Measurements from ENCODE around the gene GPR108. TPM values are rescaled to one million over a fixed set of nuclear protein-coding genes. Genes with fewer than 3 reads are reported as not detected.
A peak's percentile ranks its signal among the peaks of the same experiment; 100 is the strongest.

The GPR108 gene
- polyA plus RNA-seq, 1 of the 3 experiments (the other 2 are of a cell fraction), result 54.2 TPM

GRCh38 chr19:6693056-6693471, 44.3 kb downstream of the GPR108 start:
- ChIA-PET POLR2A (no interaction called here), CTCF (no interaction called here)
- H3K36me3 ChIP-seq (replicated peaks in 1 of 2; ENCODE audit: control insufficient read depth in 1 of 2, insufficient read depth in 2 of 2, low read length in 1 of 2), result no peaks in the 10 kb centered on the region
- no peak overlapping the region for H3K27ac ChIP-seq (ENCODE audit: low read depth in 2 of 2, low read length in 1 of 2)
- H4K20me1 ChIP-seq (ENCODE audit: insufficient read depth), result no peaks in the 10 kb centered on the region
- no peak for DNase-seq
- TF ChIP-seq PBX3 (IDR thresholded peaks at IDR 0.05) (peak; percentile 79), MXI1 (IDR thresholded peaks at IDR 0.05; ENCODE audit: low read depth, low read length) (no peak)
- H3K9ac ChIP-seq, result no peak overlapping the region
- no peak overlapping the region for H3K4me3 ChIP-seq (ENCODE audit: low read depth in 2 of 2, low read length in 1 of 2)
- H2AFZ ChIP-seq (ENCODE audit: low read depth), result no peak overlapping the region
- H3K9me2 ChIP-seq, result no peaks in the 10 kb centered on the region
- 60% methylated on average over 6 of the region's 13 CpGs for WGBS (ENCODE audit: low lambda C conversion rate)
- H3K4me1 ChIP-seq (ENCODE audit: control insufficient read depth in 1 of 2, insufficient read depth in 2 of 2, low read depth in 1 of 2, low read length in 1 of 2), result no peaks in the 10 kb centered on the region
- H3K27me3 ChIP-seq (ENCODE audit: insufficient read depth), result peaks cover 10% of the 10 kb centered on the region; the same call in 1 of the 2 replicates
- H3K4me2 ChIP-seq, result no peak overlapping the region
- no peaks in the 10 kb centered on the region for H3K79me2 ChIP-seq (ENCODE audit: insufficient read depth)
- H3K9me3 ChIP-seq, result no peaks in the 10 kb centered on the region
- H3F3A ChIP-seq (replicated peaks; ENCODE audit: insufficient read depth), result no peaks in the 10 kb centered on the region

GRCh38 chr19:6692027-6692426, 45.4 kb downstream of the GPR108 start:
- POLR2A ChIA-PET, result no interaction called here
- H3K9ac ChIP-seq, result no peak overlapping the region
- H3K9me3 ChIP-seq, result no peaks in the 10 kb centered on the region
- TF ChIP-seq POLR2AphosphoS5 (IDR thresholded peaks at IDR 0.05; ENCODE audit: low read depth, low read length), result no peak
- TF ChIP-seq CHD2 (IDR thresholded peaks at IDR 0.05; ENCODE audit: low read length, partially characterized antibody), result no peak
- TF ChIP-seq USF1 (IDR thresholded peaks at IDR 0.05; ENCODE audit: borderline replicate concordance, low read depth), result no peak
- TF ChIP-seq ZBTB33 (IDR thresholded peaks at IDR 0.05; ENCODE audit: borderline replicate concordance, low read depth), result no peak
- no peak for TF ChIP-seq ELF1 (IDR thresholded peaks at IDR 0.05)
- no peak for TF ChIP-seq RXRA (IDR thresholded peaks at IDR 0.05; ENCODE audit: borderline replicate concordance, low read depth)
- TF ChIP-seq SIN3A (IDR thresholded peaks at IDR 0.05; ENCODE audit: borderline replicate concordance, low read depth, low read length), result no peak
- no peak for TF ChIP-seq MXI1 (IDR thresholded peaks at IDR 0.05; ENCODE audit: low read depth, low read length)
- no peak for TF ChIP-seq TCF12 (IDR thresholded peaks at IDR 0.05)
- TF ChIP-seq FOXJ3 (CRISPR knock-in tag; IDR thresholded peaks at IDR 0.05), result no peak
- no peak for TF ChIP-seq GATA2 (CRISPR knock-in tag; IDR thresholded peaks at IDR 0.05)
- no peak for TF ChIP-seq RFX5 (IDR thresholded peaks at IDR 0.05; ENCODE audit: low read length)
- no peak for TF ChIP-seq CTCF (IDR thresholded peaks at IDR 0.05)
- no peak for TF ChIP-seq TEAD4 (IDR thresholded peaks at IDR 0.05; ENCODE audit: borderline replicate concordance, insufficient read depth)
- no peak for TF ChIP-seq REST (IDR thresholded peaks at IDR 0.05; ENCODE audit: low read depth, low read length)
- TF ChIP-seq RCOR1 (IDR thresholded peaks at IDR 0.05; ENCODE audit: low read length), result no peak
- no peak for TF ChIP-seq FOSL2 (IDR thresholded peaks at IDR 0.05; ENCODE audit: borderline replicate concordance, low read depth)
- WGBS (ENCODE audit: low lambda C conversion rate), result 30% methylated on average over 10 of the region's 10 CpGs
- H2AFZ ChIP-seq (ENCODE audit: low read depth), result no peak overlapping the region
- DNase-seq, result no peak
- no peak overlapping the region for H3K4me3 ChIP-seq (ENCODE audit: low read depth in 2 of 2, low read length in 1 of 2)
- no peaks in the 10 kb centered on the region for H3K4me1 ChIP-seq (ENCODE audit: control insufficient read depth in 1 of 2, insufficient read depth in 2 of 2, low read depth in 1 of 2, low read length in 1 of 2)
- no peaks in the 10 kb centered on the region for H3K36me3 ChIP-seq (replicated peaks in 1 of 2; ENCODE audit: control insufficient read depth in 1 of 2, insufficient read depth in 2 of 2, low read length in 1 of 2)
- no peaks in the 10 kb centered on the region for H4K20me1 ChIP-seq (ENCODE audit: insufficient read depth)
- CTCF ChIA-PET, result no interaction called here
- H3K4me2 ChIP-seq, result no peak overlapping the region
- no peak overlapping the region for H3K27ac ChIP-seq (ENCODE audit: low read depth in 2 of 2, low read length in 1 of 2)
- no peaks in the 10 kb centered on the region for H3K9me2 ChIP-seq
- no peaks in the 10 kb centered on the region for H3K79me2 ChIP-seq (ENCODE audit: insufficient read depth)
- no peaks in the 10 kb centered on the region for H3F3A ChIP-seq (replicated peaks; ENCODE audit: insufficient read depth)
- peaks cover 10% of the 10 kb centered on the region; the same call in 1 of the 2 replicates for H3K27me3 ChIP-seq (ENCODE audit: insufficient read depth)

Data from SK-N-SH (cell line).